Coronary artery (tissue), 2 donors: Measurements from ENCODE around the gene DBNL.

Experiments used
- DNase-seq: peaks from one replicate; pipeline ENCODE4 v3.0.0-alpha.2; 2017; ENCODE audit warnings: low spot score
- H3K27ac ChIP-seq, 2 donors: fragments of 200-600 bp; sonication (generic); one replicate each; pipeline ENCODE4 v1.5.1; 2016 to 2019
- H3K4me3 ChIP-seq: fragments of 200-600 bp; sonication (generic); 2 replicates; pipeline ENCODE4 v1.5.1; 2016; ENCODE audit warnings: mild to moderate bottlenecking, moderate library complexity
- CTCF ChIP-seq: fragments of 200-600 bp; sonication (generic); IDR thresholded peaks from one replicate; pipeline ENCODE4 v1.5.1; 2019; ENCODE audit warnings: antibody characterized with exemption

Gene DBNL

GRCh38 chr7:44073664-44074348 is 29.3 kb downstream of the DBNL start:
- peak overlapping the region; percentile 79 to 91 for H3K27ac ChIP-seq
- H3K4me3 ChIP-seq: peak overlapping the region; percentile 58
- no peak for TF ChIP-seq CTCF
- DNase-seq: peak; percentile 88

GRCh38 chr7:44074349-44074695 is 29.8 kb downstream of the DBNL start:
- TF ChIP-seq CTCF: no peak
- no peak for DNase-seq
- peak overlapping the region; percentile 79 to 91 for H3K27ac ChIP-seq
- H3K4me3 ChIP-seq: peak overlapping the region; percentile 58

- Histone ChIP-seq H3K4me3 (no peak overlapping the region), H3K27ac (no peak overlapping the region)
- TF ChIP-seq CTCF: no peak
- no peak for DNase-seq
These were observed 31.0 kb downstream of the DBNL start for GRCh38 chr7:44075296-44076075.

- Histone ChIP-seq H3K27ac (no peak overlapping the region), H3K4me3 (no peak overlapping the region)
- DNase-seq: no peak
- no peak for TF ChIP-seq CTCF
These were observed 31.8 kb downstream of the DBNL start for GRCh38 chr7:44076101-44076895.

- TF ChIP-seq CTCF: no peak
- Histone ChIP-seq H3K4me3 (no peak overlapping the region), H3K27ac (peak overlapping the region in 1 of 2 donors; percentile 65)
- DNase-seq: no peak
These were observed 32.6 kb downstream of the DBNL start for GRCh38 chr7:44077061-44077460.

- H3K4me3 ChIP-seq: no peak overlapping the region
- DNase-seq: no peak
- H3K27ac ChIP-seq: peak overlapping the region in 1 of 2 donors; percentile 65
- TF ChIP-seq CTCF: no peak
These were observed 33.2 kb downstream of the DBNL start for GRCh38 chr7:44077681-44078091.
